Measurements from ENCODE around the gene FAF1.

- TF ChIP-seq CTCF (conservative IDR thresholded peaks at IDR 0.05; ENCODE audit: low read depth, low read length) (no peak), EZH2 (IDR thresholded peaks at IDR 0.05; ENCODE audit: borderline replicate concordance, low read depth, low read length, poor library complexity, severe bottlenecking) (no peak)
Measured at GRCh38 chr1:50780797-50781196, 179.3 kb downstream of the FAF1 start.
